ENCODE data around the gene RETREG1.

Gene RETREG1

GRCh38 chr5:16586556-16586955 lies 30.2 kb downstream of the RETREG1 start:
- in situ Hi-C loops (cut with MboI; ENCODE audit: low sequenced_read_pairs): no loop called here

- in situ Hi-C loops (cut with MboI; ENCODE audit: low sequenced_read_pairs): no loop called here
Measured at GRCh38 chr5:16585041-16585667, 31.6 kb downstream of the RETREG1 start.

- in situ Hi-C loops (cut with MboI; ENCODE audit: low sequenced_read_pairs): no loop called here
Measured at GRCh38 chr5:16582081-16582480, 34.7 kb downstream of the RETREG1 start.

GRCh38 chr5:16580382-16580781 lies 36.4 kb downstream of the RETREG1 start:
- in situ Hi-C loops (cut with MboI; ENCODE audit: low sequenced_read_pairs): no loop called here

GRCh38 chr5:16579142-16579847 lies 37.5 kb downstream of the RETREG1 start:
- in situ Hi-C loops (cut with MboI; ENCODE audit: low sequenced_read_pairs): no loop called here

- in situ Hi-C loops (cut with MboI; ENCODE audit: low sequenced_read_pairs): no loop called here
Measured at GRCh38 chr5:16578474-16578883, 38.3 kb downstream of the RETREG1 start.

GRCh38 chr5:16577677-16578076 lies 39.1 kb downstream of the RETREG1 start:
- in situ Hi-C loops (cut with MboI; ENCODE audit: low sequenced_read_pairs): no loop called here

GRCh38 chr5:16574789-16575721 lies 41.7 kb downstream of the RETREG1 start:
- in situ Hi-C loops (cut with MboI; ENCODE audit: low sequenced_read_pairs): no loop called here

GRCh38 chr5:16573401-16573800 lies 43.4 kb downstream of the RETREG1 start:
- in situ Hi-C loops (cut with MboI; ENCODE audit: low sequenced_read_pairs): no loop called here

GRCh38 chr5:16572289-16573015 lies 44.3 kb downstream of the RETREG1 start:
- in situ Hi-C loops (cut with MboI; ENCODE audit: low sequenced_read_pairs): no loop called here

- in situ Hi-C loops (cut with MboI; ENCODE audit: low sequenced_read_pairs): no loop called here
Measured at GRCh38 chr5:16571016-16571415, 45.8 kb downstream of the RETREG1 start.

GRCh38 chr5:16570121-16570815 lies 46.5 kb downstream of the RETREG1 start:
- in situ Hi-C loops (cut with MboI; ENCODE audit: low sequenced_read_pairs): no loop called here

GRCh38 chr5:16568875-16569580 lies 47.8 kb downstream of the RETREG1 start:
- in situ Hi-C loops (cut with MboI; ENCODE audit: low sequenced_read_pairs): no loop called here

GRCh38 chr5:16567365-16567764 lies 49.4 kb downstream of the RETREG1 start:
- in situ Hi-C loops (cut with MboI; ENCODE audit: low sequenced_read_pairs): no loop called here

GRCh38 chr5:16565118-16565517 lies 51.7 kb downstream of the RETREG1 start:
- in situ Hi-C loops (cut with MboI; ENCODE audit: low sequenced_read_pairs): no loop called here

GRCh38 chr5:16564248-16564867 lies 52.4 kb downstream of the RETREG1 start:
- in situ Hi-C loops (cut with MboI; ENCODE audit: low sequenced_read_pairs): no loop called here

GRCh38 chr5:16563686-16564085 lies 53.1 kb downstream of the RETREG1 start:
- in situ Hi-C loops (cut with MboI; ENCODE audit: low sequenced_read_pairs): no loop called here

- in situ Hi-C loops (cut with MboI; ENCODE audit: low sequenced_read_pairs): no loop called here
Measured at GRCh38 chr5:16561660-16562059, 55.1 kb downstream of the RETREG1 start.

GRCh38 chr5:16559702-16560101 lies 57.1 kb downstream of the RETREG1 start:
- in situ Hi-C loops (cut with MboI; ENCODE audit: low sequenced_read_pairs): no loop called here

Measured in HL-60/S4 treated with phorbol 12-myristate 13-acetate at 8.2 ng/mL for 4 days and 3 days (cell line).